Ovary (tissue), 9 donors: Measurements from ENCODE around the gene ULK2. TPM values are rescaled to one million over a fixed set of nuclear protein-coding genes. Genes with fewer than 3 reads are reported as not detected.
A peak's percentile ranks its signal among the peaks of the same experiment; 100 is the strongest.

Experiments
- DNase-seq, 5 donors: peaks; one replicate each; pipeline ENCODE4 v3.0.0-alpha.2; 2019 to 2020
- H3K27ac ChIP-seq, 2 donors: fragments of 200-600 bp; one replicate each; pipeline versions ENCODE4 v1.5.1 to v1.8.0; 2019 to 2022
- H3K27me3 ChIP-seq: fragments of 200-600 bp; one replicate; pipeline ENCODE4 v1.8.0; 2022
- H3K36me3 ChIP-seq: fragments of 200-600 bp; sonication (generic); one replicate; pipeline ENCODE4 v1.5.1; 2019
- H3K4me1 ChIP-seq: one replicate; pipeline ENCODE4 v1.8.1; 2013; ENCODE audit warnings: mild to moderate bottlenecking, moderate library complexity; ENCODE audit not compliant: insufficient read depth
- H3K4me3 ChIP-seq: fragments of 200-600 bp; sonication (generic); one replicate; pipeline ENCODE4 v1.5.1; 2017
- H3K9me3 ChIP-seq, 2 donors: fragments of 200-600 bp in 1 of 2; sonication (generic) in 1 of 2; one replicate each; pipeline versions ENCODE4 v1.5.1 to v1.8.1; 2013 to 2019; ENCODE audit warnings: mild to moderate bottlenecking in 1 of 2, moderate library complexity in 1 of 2
- CTCF ChIP-seq, 3 donors: fragments of 450-650 bp in 2 of 3; fragments of 200-600 bp in 1 of 3; IDR thresholded peaks; one replicate each; pipeline versions ENCODE4 v1.5.1 to v1.8.0; 2016 to 2022; ENCODE audit warnings: antibody characterized with exemption in 3 of 3, mild to moderate bottlenecking in 1 of 3
- EP300 ChIP-seq: sonication (generic); formaldehyde crosslinking; IDR thresholded peaks from one replicate; pipeline ENCODE4 v1.6.1; 2017; ENCODE audit warnings: antibody characterized with exemption
- POLR2A ChIP-seq: fragments of 450-650 bp; IDR thresholded peaks from one replicate; pipeline ENCODE4 v1.6.1; 2017; ENCODE audit warnings: antibody characterized with exemption, mild to moderate bottlenecking, moderate library complexity
- WGBS, 3 donors: extraction: QIAGEN DNeasy Blood & Tissue Kit in 1 of 3; methylation state at CpG; one replicate each; pipeline versions ENCODE4 v1.1.5 to v1.1.7; 2013 to 2017; 5-methylcytosine and 5-hydroxymethylcytosine counted together
- intact Hi-C, 4 donors: fragments of 100-400 bp; cut with DNase I; formaldehyde crosslinking; loops; one replicate each; pipeline versions ENCODE4 v1.11.0 to v1.15.1; 2022 to 2023
- polyA plus RNA-seq, 2 donors: library from polyadenylated mRNA; stranded (reverse); fragments of 200-250 nt in 1 of 2; fragments of 350-450 nt in 1 of 2; fragmentation: Illumina TruSeq in 1 of 2; extraction: RNeasy Lipid Tissue Mini Kit (QIAGEN cat#74804) in 1 of 2; gene quantifications; one replicate each; pipeline ENCODE4 v1.2.3, GENCODE V29; 2013 to 2014
- total RNA-seq, 7 donors: library from RNA; depleted of rRNA in 2 of 7; stranded (reverse); fragments of >200 nt in 2 of 7; fragmentation: NEBNext Ultra II Directional in 3 of 7; extraction: Animal tissue kit (Norgen Biotek cat#: 25700) in 3 of 7; gene quantifications; one replicate each; pipeline versions ENCODE4 v1.1.0 to v1.2.4, GENCODE V29; 2016 to 2023
- donor health status: DM: no; HTN: no; CAD: no; lungs with moderate emphysema.
- donor health status: DM: no; HTN: no; CAD: no.
- donor health status: Bipolar disorder and iron deficiency.
- donor health status: DM: yes; HTN: yes; CAD: no.
- donor health status: DM: no; HTN: no; CAD: no.
- donor health status: DM: yes; HTN: yes; CAD: no.

Gene ULK2
- total and polyA plus RNA-seq, 9 donors: 13.8 to 24.5 (median 20.8) TPM

- Histone ChIP-seq H3K27me3 (no peaks in the 10 kb centered on the region), H3K4me3 (peak overlapping the region; percentile 62), H3K36me3 (no peaks in the 10 kb centered on the region), H3K9me3 (no peaks in the 10 kb centered on the region), H3K4me1 (peaks cover 5% of the 10 kb centered on the region), H3K27ac (peak overlapping the region in 1 of 2 donors; percentile 49)
- intact Hi-C loops: loop anchor here in 1 of 4 donors (10.0 kb wide), 1 partner anchor 100 kb away; the partner anchor contains the start of gene ALDH3A2
- WGBS, 3 donors: 18 to 26% (median 21%) methylated on average over 44 to 50 of the region's 50 CpGs
- no peak for TF ChIP-seq POLR2A
- TF ChIP-seq CTCF (IDR thresholded peaks at IDR 0.05): peak; percentile 76 to 90 (median 90)
- no peak for TF ChIP-seq EP300
- DNase-seq: peak; percentile 92 to 97 (median 95)
Measured at GRCh38 chr17:19744922-19745757, 122.6 kb downstream of the ULK2 start.

- intact Hi-C loops: loop anchor here in 1 of 4 donors (10.0 kb wide), 1 partner anchor 100 kb away; the partner anchor contains the start of gene ALDH3A2
- Histone ChIP-seq H3K27me3 (no peaks in the 10 kb centered on the region), H3K9me3 (no peaks in the 10 kb centered on the region), H3K27ac (peak overlapping the region in 1 of 2 donors; percentile 49), H3K4me3 (peak overlapping the region; percentile 62), H3K4me1 (peaks cover 5% of the 10 kb centered on the region), H3K36me3 (no peaks in the 10 kb centered on the region)
- TF ChIP-seq EP300 (no peak), POLR2A (no peak), CTCF (IDR thresholded peaks at IDR 0.05) (no peak)
- WGBS, 3 donors: 6 to 7% (median 6%) methylated on average over 23 to 26 of the region's 26 CpGs
- peak in 3 of 5 donors; percentile 50 to 78 (median 67) for DNase-seq
Measured at GRCh38 chr17:19744492-19744891, 123.2 kb downstream of the ULK2 start.

- H3K27me3 ChIP-seq: no peaks in the 10 kb centered on the region
- H3K4me3 ChIP-seq: no peak overlapping the region
- DNase-seq: no peak
- H3K4me1 ChIP-seq: peaks cover 5% of the 10 kb centered on the region
- H3K9me3 ChIP-seq: no peaks in the 10 kb centered on the region
- TF ChIP-seq EP300 (no peak), CTCF (IDR thresholded peaks at IDR 0.05) (no peak), POLR2A (no peak)
- no peaks in the 10 kb centered on the region for H3K36me3 ChIP-seq
- WGBS, 3 donors: 94 to 95% (median 94%) methylated on average over 33 to 34 of the region's 34 CpGs
- intact Hi-C loops: loop anchor here in 1 of 4 donors (10.0 kb wide), 1 partner anchor 99 kb away; the partner anchor contains the start of gene ALDH3A2
- no peak overlapping the region for H3K27ac ChIP-seq
Measured at GRCh38 chr17:19743101-19744100, 124.3 kb downstream of the ULK2 start.

- no peak overlapping the region for H3K27ac ChIP-seq
- no peaks in the 10 kb centered on the region for H3K36me3 ChIP-seq
- WGBS, 3 donors: 93 to 96% (median 94%) methylated on average over 10 of the region's 10 CpGs
- intact Hi-C loops: loop anchor here in 1 of 4 donors (10.0 kb wide), 1 partner anchor 98 kb away; the partner anchor contains the start of gene ALDH3A2
- H3K4me3 ChIP-seq: no peak overlapping the region
- TF ChIP-seq EP300: no peak
- no peak for TF ChIP-seq POLR2A
- no peak for TF ChIP-seq CTCF (IDR thresholded peaks at IDR 0.05)
- no peaks in the 10 kb centered on the region for H3K27me3 ChIP-seq
- peaks cover 5% of the 10 kb centered on the region for H3K4me1 ChIP-seq
- no peak for DNase-seq
- H3K9me3 ChIP-seq: no peaks in the 10 kb centered on the region
Measured at GRCh38 chr17:19742495-19742894, 125.2 kb downstream of the ULK2 start.
